ENCODE results near the gene SUCLG2.

SUCLG2 gene

DNA sequence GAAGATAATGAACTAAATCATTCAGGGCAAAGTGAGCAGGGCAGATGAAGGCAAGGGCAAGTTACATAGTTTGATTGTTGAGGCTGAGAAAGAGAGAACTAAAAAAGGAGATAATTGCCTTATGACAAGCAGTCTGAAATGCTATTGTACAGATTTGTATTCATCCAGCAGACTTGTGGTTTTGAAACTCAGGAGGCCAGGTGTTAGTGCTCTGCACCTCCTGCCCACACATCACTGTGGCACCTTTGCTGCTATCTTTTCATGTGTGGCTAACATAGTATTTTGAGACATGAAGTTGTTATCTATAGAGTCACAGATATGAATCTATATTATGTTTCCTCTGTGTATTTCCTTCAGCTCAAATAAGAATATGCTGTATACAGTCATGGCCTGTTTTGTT, 24.3 kb upstream of the SUCLG2 start:
- ChIA-PET CTCF (interaction anchor here (0.7 kb wide), 1 partner anchor 84 kb away, joined by 3 read pairs; no protein-coding TSS in a partner anchor), POLR2A (no interaction called here)
- no peaks in the 10 kb centered on the region for H3K4me1 ChIP-seq (ENCODE audit: control insufficient read depth, insufficient read depth, low read length)
- TF ChIP-seq ZNF624 (tag by site-specific recombination; IDR thresholded peaks at IDR 0.05) (no peak), ZNF701 (tag by site-specific recombination; IDR thresholded peaks at IDR 0.05) (no peak), ZNF132 (tag by site-specific recombination; IDR thresholded peaks at IDR 0.05; ENCODE audit: borderline replicate concordance) (no peak)
- TF ChIP-seq, protein P1, sequence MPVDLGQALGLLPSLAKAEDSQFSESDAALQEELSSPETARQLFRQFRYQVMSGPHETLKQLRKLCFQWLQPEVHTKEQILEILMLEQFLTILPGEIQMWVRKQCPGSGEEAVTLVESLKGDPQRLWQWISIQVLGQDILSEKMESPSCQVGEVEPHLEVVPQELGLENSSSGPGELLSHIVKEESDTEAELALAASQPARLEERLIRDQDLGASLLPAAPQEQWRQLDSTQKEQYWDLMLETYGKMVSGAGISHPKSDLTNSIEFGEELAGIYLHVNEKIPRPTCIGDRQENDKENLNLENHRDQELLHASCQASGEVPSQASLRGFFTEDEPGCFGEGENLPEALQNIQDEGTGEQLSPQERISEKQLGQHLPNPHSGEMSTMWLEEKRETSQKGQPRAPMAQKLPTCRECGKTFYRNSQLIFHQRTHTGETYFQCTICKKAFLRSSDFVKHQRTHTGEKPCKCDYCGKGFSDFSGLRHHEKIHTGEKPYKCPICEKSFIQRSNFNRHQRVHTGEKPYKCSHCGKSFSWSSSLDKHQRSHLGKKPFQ (tag by site-specific recombination; IDR thresholded peaks at IDR 0.05), result no peak
- TF ChIP-seq, protein P2, sequence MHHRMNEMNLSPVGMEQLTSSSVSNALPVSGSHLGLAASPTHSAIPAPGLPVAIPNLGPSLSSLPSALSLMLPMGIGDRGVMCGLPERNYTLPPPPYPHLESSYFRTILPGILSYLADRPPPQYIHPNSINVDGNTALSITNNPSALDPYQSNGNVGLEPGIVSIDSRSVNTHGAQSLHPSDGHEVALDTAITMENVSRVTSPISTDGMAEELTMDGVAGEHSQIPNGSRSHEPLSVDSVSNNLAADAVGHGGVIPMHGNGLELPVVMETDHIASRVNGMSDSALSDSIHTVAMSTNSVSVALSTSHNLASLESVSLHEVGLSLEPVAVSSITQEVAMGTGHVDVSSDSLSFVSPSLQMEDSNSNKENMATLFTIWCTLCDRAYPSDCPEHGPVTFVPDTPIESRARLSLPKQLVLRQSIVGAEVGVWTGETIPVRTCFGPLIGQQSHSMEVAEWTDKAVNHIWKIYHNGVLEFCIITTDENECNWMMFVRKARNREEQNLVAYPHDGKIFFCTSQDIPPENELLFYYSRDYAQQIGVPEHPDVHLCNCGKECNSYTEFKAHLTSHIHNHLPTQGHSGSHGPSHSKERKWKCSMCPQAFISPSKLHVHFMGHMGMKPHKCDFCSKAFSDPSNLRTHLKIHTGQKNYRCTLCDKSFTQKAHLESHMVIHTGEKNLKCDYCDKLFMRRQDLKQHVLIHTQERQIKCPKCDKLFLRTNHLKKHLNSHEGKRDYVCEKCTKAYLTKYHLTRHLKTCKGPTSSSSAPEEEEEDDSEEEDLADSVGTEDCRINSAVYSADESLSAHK (tag by site-specific recombination; IDR thresholded peaks at IDR 0.05), result no peak
- no peak overlapping the region for H3K27ac ChIP-seq (ENCODE audit: extremely low read depth, low read depth, low read length)
- no peaks in the 10 kb centered on the region for H3K9me3 ChIP-seq (ENCODE audit: control insufficient read depth, insufficient read depth, low read depth, low read length)
- no peaks in the 10 kb centered on the region for H3K36me3 ChIP-seq (ENCODE audit: control insufficient read depth in 2 of 2, insufficient read depth in 1 of 2, low read length in 2 of 2)
- no peak overlapping the region for H3K4me3 ChIP-seq (ENCODE audit: low read depth, low read length)

DNA sequence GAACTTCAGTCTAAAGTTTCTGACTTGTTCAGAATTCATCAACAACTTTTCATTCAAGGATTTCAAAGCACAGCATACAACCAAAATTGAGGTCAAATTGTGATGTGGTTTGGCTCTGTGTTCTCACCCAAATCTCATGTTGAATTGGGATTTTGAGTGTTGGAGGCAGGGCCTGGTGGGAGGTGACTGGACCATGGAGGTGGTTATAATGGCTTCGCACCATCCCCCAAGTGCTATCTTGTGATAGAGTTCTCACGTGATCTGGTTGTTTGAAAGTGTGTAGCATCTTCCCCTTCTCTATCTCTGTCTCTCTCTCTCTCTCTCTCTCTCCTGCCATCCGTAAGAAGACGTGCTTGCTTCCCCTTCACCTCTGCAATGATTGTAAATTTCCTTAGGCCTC, 19.6 kb upstream of the SUCLG2 start:
- Histone ChIP-seq H3K4me1 (ENCODE audit: control insufficient read depth, insufficient read depth, low read length) (no peaks in the 10 kb centered on the region), H3K27ac (ENCODE audit: extremely low read depth, low read depth, low read length) (no peak overlapping the region), H3K36me3 (ENCODE audit: control insufficient read depth in 2 of 2, insufficient read depth in 1 of 2, low read length in 2 of 2) (no peaks in the 10 kb centered on the region), H3K4me3 (ENCODE audit: low read depth, low read length) (no peak overlapping the region), H3K9me3 (ENCODE audit: control insufficient read depth, insufficient read depth, low read depth, low read length) (no peaks in the 10 kb centered on the region)
- ChIA-PET CTCF (no interaction called here), POLR2A (no interaction called here)
- TF ChIP-seq, protein P3, sequence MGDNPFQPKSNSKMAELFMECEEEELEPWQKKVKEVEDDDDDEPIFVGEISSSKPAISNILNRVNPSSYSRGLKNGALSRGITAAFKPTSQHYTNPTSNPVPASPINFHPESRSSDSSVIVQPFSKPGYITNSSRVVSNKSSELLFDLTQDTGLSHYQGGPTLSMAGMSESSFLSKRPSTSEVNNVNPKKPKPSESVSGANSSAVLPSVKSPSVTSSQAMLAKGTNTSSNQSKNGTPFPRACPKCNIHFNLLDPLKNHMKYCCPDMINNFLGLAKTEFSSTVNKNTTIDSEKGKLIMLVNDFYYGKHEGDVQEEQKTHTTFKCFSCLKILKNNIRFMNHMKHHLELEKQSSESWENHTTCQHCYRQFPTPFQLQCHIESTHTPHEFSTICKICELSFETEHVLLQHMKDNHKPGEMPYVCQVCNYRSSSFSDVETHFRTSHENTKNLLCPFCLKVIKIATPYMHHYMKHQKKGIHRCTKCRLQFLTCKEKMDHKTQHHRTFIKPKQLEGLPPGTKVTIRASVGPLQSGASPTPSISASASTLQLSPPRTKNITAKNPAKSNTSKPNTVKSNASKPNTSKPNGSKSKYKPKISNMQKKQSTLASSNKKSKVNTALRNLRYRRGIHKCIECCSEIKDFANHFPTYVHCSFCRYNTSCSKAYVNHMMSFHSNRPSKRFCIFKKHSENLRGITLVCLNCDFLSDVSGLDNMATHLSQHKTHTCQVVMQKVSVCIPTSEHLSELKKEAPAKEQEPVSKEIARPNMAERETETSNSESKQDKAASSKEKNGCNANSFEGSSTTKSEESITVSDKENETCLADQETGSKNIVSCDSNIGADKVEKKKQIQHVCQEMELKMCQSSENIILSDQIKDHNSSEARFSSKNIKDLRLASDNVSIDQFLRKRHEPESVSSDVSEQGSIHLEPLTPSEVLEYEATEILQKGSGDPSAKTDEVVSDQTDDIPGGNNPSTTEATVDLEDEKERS (tag by site-specific recombination; IDR thresholded peaks at IDR 0.05), result no peak
- no peak for TF ChIP-seq ZNF521 (tag by site-specific recombination; IDR thresholded peaks at IDR 0.05)
- TF ChIP-seq ZNF157 (tag by site-specific recombination; IDR thresholded peaks at IDR 0.05), result no peak
- no peak for TF ChIP-seq ZEB2 (tag by site-specific recombination; IDR thresholded peaks at IDR 0.05)
- TF ChIP-seq ZXDB (tag by site-specific recombination; IDR thresholded peaks at IDR 0.05), result no peak
- TF ChIP-seq, protein P4, sequence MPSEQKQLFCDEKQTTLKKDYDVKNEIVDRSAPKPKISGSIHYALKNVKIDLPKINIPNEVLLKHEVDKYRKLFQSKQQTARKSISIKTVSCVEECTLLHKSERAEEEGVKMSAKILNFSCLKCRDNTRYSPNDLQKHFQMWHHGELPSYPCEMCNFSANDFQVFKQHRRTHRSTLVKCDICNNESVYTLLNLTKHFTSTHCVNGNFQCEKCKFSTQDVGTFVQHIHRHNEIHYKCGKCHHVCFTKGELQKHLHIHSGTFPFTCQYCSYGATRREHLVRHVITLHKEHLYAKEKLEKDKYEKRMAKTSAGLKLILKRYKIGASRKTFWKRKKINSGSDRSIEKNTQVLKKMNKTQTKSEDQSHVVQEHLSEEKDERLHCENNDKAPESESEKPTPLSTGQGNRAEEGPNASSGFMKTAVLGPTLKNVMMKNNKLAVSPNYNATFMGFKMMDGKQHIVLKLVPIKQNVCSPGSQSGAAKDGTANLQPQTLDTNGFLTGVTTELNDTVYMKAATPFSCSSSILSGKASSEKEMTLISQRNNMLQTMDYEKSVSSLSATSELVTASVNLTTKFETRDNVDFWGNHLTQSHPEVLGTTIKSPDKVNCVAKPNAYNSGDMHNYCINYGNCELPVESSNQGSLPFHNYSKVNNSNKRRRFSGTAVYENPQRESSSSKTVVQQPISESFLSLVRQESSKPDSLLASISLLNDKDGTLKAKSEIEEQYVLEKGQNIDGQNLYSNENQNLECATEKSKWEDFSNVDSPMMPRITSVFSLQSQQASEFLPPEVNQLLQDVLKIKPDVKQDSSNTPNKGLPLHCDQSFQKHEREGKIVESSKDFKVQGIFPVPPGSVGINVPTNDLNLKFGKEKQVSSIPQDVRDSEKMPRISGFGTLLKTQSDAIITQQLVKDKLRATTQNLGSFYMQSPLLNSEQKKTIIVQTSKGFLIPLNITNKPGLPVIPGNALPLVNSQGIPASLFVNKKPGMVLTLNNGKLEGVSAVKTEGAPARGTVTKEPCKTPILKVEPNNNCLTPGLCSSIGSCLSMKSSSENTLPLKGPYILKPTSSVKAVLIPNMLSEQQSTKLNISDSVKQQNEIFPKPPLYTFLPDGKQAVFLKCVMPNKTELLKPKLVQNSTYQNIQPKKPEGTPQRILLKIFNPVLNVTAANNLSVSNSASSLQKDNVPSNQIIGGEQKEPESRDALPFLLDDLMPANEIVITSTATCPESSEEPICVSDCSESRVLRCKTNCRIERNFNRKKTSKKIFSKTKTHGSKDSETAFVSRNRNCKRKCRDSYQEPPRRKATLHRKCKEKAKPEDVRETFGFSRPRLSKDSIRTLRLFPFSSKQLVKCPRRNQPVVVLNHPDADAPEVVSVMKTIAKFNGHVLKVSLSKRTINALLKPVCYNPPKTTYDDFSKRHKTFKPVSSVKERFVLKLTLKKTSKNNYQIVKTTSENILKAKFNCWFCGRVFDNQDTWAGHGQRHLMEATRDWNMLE (tag by site-specific recombination; conservative IDR thresholded peaks at IDR 0.05; ENCODE audit: low read depth), result no peak
- TF ChIP-seq YY1 (tag by site-specific recombination; IDR thresholded peaks at IDR 0.05), result no peak
- TF ChIP-seq, protein P5, sequence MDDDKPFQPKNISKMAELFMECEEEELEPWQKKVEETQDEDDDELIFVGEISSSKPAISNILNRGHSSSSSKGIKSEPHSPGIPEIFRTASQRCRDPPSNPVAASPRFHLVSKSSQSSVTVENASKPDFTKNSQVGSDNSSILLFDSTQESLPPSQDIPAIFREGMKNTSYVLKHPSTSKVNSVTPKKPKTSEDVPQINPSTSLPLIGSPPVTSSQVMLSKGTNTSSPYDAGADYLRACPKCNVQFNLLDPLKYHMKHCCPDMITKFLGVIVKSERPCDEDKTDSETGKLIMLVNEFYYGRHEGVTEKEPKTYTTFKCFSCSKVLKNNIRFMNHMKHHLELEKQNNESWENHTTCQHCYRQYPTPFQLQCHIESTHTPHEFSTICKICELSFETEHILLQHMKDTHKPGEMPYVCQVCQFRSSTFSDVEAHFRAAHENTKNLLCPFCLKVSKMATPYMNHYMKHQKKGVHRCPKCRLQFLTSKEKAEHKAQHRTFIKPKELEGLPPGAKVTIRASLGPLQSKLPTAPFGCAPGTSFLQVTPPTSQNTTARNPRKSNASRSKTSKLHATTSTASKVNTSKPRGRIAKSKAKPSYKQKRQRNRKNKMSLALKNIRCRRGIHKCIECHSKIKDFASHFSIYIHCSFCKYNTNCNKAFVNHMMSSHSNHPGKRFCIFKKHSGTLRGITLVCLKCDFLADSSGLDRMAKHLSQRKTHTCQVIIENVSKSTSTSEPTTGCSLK (tag by site-specific recombination; IDR thresholded peaks at IDR 0.05), result no peak
- no peak for TF ChIP-seq ZNF561 (tag by site-specific recombination; IDR thresholded peaks at IDR 0.05; ENCODE audit: borderline replicate concordance)
- TF ChIP-seq, protein P6, sequence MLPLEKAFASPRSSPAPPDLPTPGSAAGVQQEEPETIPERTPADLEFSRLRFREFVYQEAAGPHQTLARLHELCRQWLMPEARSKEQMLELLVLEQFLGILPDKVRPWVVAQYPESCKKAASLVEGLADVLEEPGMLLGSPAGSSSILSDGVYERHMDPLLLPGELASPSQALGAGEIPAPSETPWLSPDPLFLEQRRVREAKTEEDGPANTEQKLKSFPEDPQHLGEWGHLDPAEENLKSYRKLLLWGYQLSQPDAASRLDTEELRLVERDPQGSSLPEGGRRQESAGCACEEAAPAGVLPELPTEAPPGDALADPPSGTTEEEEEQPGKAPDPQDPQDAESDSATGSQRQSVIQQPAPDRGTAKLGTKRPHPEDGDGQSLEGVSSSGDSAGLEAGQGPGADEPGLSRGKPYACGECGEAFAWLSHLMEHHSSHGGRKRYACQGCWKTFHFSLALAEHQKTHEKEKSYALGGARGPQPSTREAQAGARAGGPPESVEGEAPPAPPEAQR (tag by site-specific recombination; IDR thresholded peaks at IDR 0.05), result no peak
- no peak for TF ChIP-seq ZNF792 (tag by site-specific recombination; IDR thresholded peaks at IDR 0.05)
- no peak for TF ChIP-seq ZNF791 (tag by site-specific recombination; IDR thresholded peaks at IDR 0.05)
- no peak for TF ChIP-seq ZNF548 (tag by site-specific recombination; IDR thresholded peaks at IDR 0.05)
- no peak for TF ChIP-seq SALL2 (tag by site-specific recombination; IDR thresholded peaks at IDR 0.05; ENCODE audit: borderline replicate concordance)
